Tibial nerve (tissue), 4 donors: ENCODE data around the gene KRTAP10-6. TPM values are rescaled to one million over a fixed set of nuclear protein-coding genes. Genes with fewer than 3 reads are reported as not detected.
"Not testable (repeated sequence)": the region's sequence is repeated elsewhere in the genome, so short reads cannot be mapped to it uniquely, and the experiment has no call there.

Experiments used
- DNase-seq, 2 donors: peaks; one replicate each; pipeline ENCODE4 v3.0.0-alpha.2; 2019; ENCODE audit warnings: low spot score in 2 of 2
- H3K27ac ChIP-seq, 4 donors: fragments of 200-600 bp; sonication (generic) in 3 of 4; one replicate each; pipeline ENCODE4 v1.5.1; 2017 to 2019; ENCODE audit warnings: mild to moderate bottlenecking in 1 of 4
- H3K27me3 ChIP-seq, 2 donors: fragments of 200-600 bp; sonication (generic) in 1 of 2; one replicate each; pipeline versions ENCODE4 v1.5.1 to v1.6.0; 2017 to 2019
- H3K36me3 ChIP-seq, 3 donors: fragments of 200-600 bp; sonication (generic); one replicate each; pipeline ENCODE4 v1.5.1; 2018 to 2019
- H3K4me1 ChIP-seq, 4 donors: fragments of 200-600 bp; sonication (generic) in 3 of 4; one replicate each; pipeline ENCODE4 v1.5.1; 2017 to 2019
- H3K4me3 ChIP-seq, 4 donors: fragments of 200-600 bp; sonication (generic) in 3 of 4; one replicate each; pipeline ENCODE4 v1.5.1; 2017 to 2019; ENCODE audit warnings: mild to moderate bottlenecking in 1 of 4, moderate library complexity in 1 of 4
- H3K9me3 ChIP-seq, 4 donors: fragments of 200-600 bp; sonication (generic) in 3 of 4; one replicate each; pipeline ENCODE4 v1.5.1; 2017 to 2019
- CTCF ChIP-seq, 5 experiments: fragments of 200-600 bp in 3 of 5; fragments of 450-650 bp in 2 of 5; sonication (generic) in 3 of 5; IDR thresholded peaks; one replicate each; pipeline ENCODE4 v1.5.1; 2016 to 2019; ENCODE audit warnings: antibody characterized with exemption in 5 of 5, mild to moderate bottlenecking in 3 of 5, moderate library complexity in 2 of 5
- EP300 ChIP-seq, 2 donors: sonication (generic); formaldehyde crosslinking; IDR thresholded peaks; one replicate each; pipeline ENCODE4 v1.6.1; 2017; ENCODE audit warnings: antibody characterized with exemption in 2 of 2, mild to moderate bottlenecking in 1 of 2
- POLR2A ChIP-seq, 2 donors: fragments of 450-650 bp; IDR thresholded peaks; one replicate each; pipeline ENCODE4 v1.6.1; 2017; ENCODE audit warnings: antibody characterized with exemption in 2 of 2, mild to moderate bottlenecking in 2 of 2, moderate library complexity in 2 of 2
- WGBS, 2 donors: methylation state at CpG; one replicate each; pipeline ENCODE4 v1.1.5; 2018; 5-methylcytosine and 5-hydroxymethylcytosine counted together
- total RNA-seq, 4 donors: library from RNA; depleted of rRNA; stranded (reverse); fragments of >200 nt; gene quantifications; one replicate each; pipeline ENCODE4 v1.1.0, GENCODE V29; 2016

The KRTAP10-6 gene
- total RNA-seq, 4 donors from 2014 or later = not detected

GRCh38 chr21:44628707-44629391, 36.5 kb upstream of the KRTAP10-6 start:
- Histone ChIP-seq H3K4me1 (no peaks in the 10 kb centered on the region), H3K4me3 (no peak overlapping the region), H3K9me3 (peaks cover 0 to 56% (median 9%) of the 10 kb centered on the region in 4 donors), H3K36me3 (no peaks in the 10 kb centered on the region), H3K27ac (no peak overlapping the region), H3K27me3 (peaks cover 0 to 15% of the 10 kb centered on the region in 2 donors)
- no peak for DNase-seq
- TF ChIP-seq EP300 (IDR thresholded peaks at IDR 0.05) (no peak), POLR2A (IDR thresholded peaks at IDR 0.05) (no peak)
- WGBS, 2 donors = 59 to 68% methylated on average over 14 to 18 of the region's 18 CpGs

- H3K9me3 ChIP-seq = peaks cover 0 to 63% (median 12%) of the 10 kb centered on the region in 4 donors
- H3K4me1 ChIP-seq, H3K27ac ChIP-seq, DNase-seq, H3K4me3 ChIP-seq, H3K36me3 ChIP-seq: not testable (repeated sequence)
- 23 to 41% methylated on average over 10 to 12 of the region's 15 CpGs for WGBS, 2 donors
- H3K27me3 ChIP-seq = peaks cover 0 to 15% of the 10 kb centered on the region in 2 donors
Measured at GRCh38 chr21:44627831-44628233, 35.5 kb upstream of the KRTAP10-6 start.

- H3K27ac ChIP-seq, H3K4me3 ChIP-seq, H3K36me3 ChIP-seq, DNase-seq, H3K4me1 ChIP-seq: not testable (repeated sequence)
- Histone ChIP-seq H3K9me3 (peaks cover 0 to 63% (median 11%) of the 10 kb centered on the region in 4 donors), H3K27me3 (peaks cover 0 to 15% of the 10 kb centered on the region in 2 donors)
- 78 to 86% methylated on average over 14 to 16 of the region's 20 CpGs for WGBS, 2 donors
Measured at GRCh38 chr21:44627181-44627822, 35.0 kb upstream of the KRTAP10-6 start.

- H3K9me3 ChIP-seq = peaks cover 0 to 63% (median 10%) of the 10 kb centered on the region in 4 donors
- H3K4me3 ChIP-seq = no peak within 1 kb of the TSS
- no peaks in the 10 kb centered on the region for H3K36me3 ChIP-seq
- TF ChIP-seq POLR2A (IDR thresholded peaks at IDR 0.05) = no peak
- TF ChIP-seq EP300 (IDR thresholded peaks at IDR 0.05) = no peak
- TF ChIP-seq CTCF (IDR thresholded peaks at IDR 0.05) = no peak
- no peaks in the 10 kb centered on the region for H3K4me1 ChIP-seq
- 56 to 100% methylated on average over 2 to 7 of the region's 7 CpGs for WGBS, 2 donors
- peaks cover 0 to 15% of the 10 kb centered on the region in 2 donors for H3K27me3 ChIP-seq
- H3K27ac ChIP-seq = no peak within 1 kb of the TSS
- DNase-seq = no peak
Measured at GRCh38 chr21:44626673-44627143, 34.4 kb upstream of the KRTAP10-6 start, which contains the start of gene KRTAP10-9. Gene KRTAP10-9, plus strand, starts transcription at chr21:44627093. Its CDS starts 79 bp downstream, at chr21:44627172.

GRCh38 chr21:44626262-44626661, 34.0 kb upstream of the KRTAP10-6 start:
- no peak for DNase-seq
- H3K27ac ChIP-seq = no peak overlapping the region
- peaks cover 0 to 15% of the 10 kb centered on the region in 2 donors for H3K27me3 ChIP-seq
- H3K4me1 ChIP-seq = no peaks in the 10 kb centered on the region
- TF ChIP-seq EP300 (IDR thresholded peaks at IDR 0.05) = no peak
- TF ChIP-seq CTCF (IDR thresholded peaks at IDR 0.05) = no peak
- 75 to 84% methylated on average over 10 of the region's 10 CpGs for WGBS, 2 donors
- no peak overlapping the region for H3K4me3 ChIP-seq
- peaks cover 0 to 60% (median 7%) of the 10 kb centered on the region in 4 donors for H3K9me3 ChIP-seq
- H3K36me3 ChIP-seq = no peaks in the 10 kb centered on the region

GRCh38 chr21:44625756-44626155, 33.5 kb upstream of the KRTAP10-6 start:
- WGBS, 2 donors = 85 to 89% methylated on average over 7 of the region's 7 CpGs

More at GRCh38 chr21:44625756-44626155, 33.5 kb upstream of the KRTAP10-6 start:
- H3K9me3 ChIP-seq = peaks cover 0 to 55% (median 7%) of the 10 kb centered on the region in 4 donors
- no peak for DNase-seq
- no peak overlapping the region for H3K27ac ChIP-seq
- H3K4me1 ChIP-seq = no peaks in the 10 kb centered on the region
- H3K27me3 ChIP-seq = peaks cover 0 to 15% of the 10 kb centered on the region in 2 donors
- H3K4me3 ChIP-seq = no peak overlapping the region
- H3K36me3 ChIP-seq = no peaks in the 10 kb centered on the region
- TF ChIP-seq POLR2A (IDR thresholded peaks at IDR 0.05) = no peak
- TF ChIP-seq EP300 (IDR thresholded peaks at IDR 0.05) = no peak
- no peak for TF ChIP-seq CTCF (IDR thresholded peaks at IDR 0.05)
